ENCODE results near the gene PQBP1. TPM values are rescaled to one million over a fixed set of nuclear protein-coding genes. Genes with fewer than 3 reads are reported as not detected.

The PQBP1 gene
- total RNA-seq, 1 donor from 2014 or later: 101 TPM

DNA sequence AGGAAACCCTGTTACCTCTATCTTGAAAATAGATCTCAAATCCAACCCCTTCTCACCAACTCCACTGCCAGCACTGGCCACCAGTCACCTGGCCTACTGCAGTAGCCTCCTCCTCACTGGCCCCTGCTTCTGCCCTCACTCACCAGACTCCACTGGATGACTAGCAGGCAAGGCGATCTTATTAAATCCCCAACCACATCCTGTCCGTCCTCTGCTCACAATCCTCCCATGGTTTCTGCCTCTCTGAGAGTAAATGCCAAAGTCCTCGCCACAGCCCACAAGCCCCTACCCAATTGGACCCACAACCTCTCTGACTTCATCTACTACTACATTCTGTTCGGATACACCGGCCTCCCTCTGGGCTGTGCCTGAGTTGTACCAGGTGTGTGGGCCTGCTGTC is 26.5 kb downstream of the PQBP1 start:
- H3K9me3 ChIP-seq (ENCODE audit: insufficient read depth, low read depth, low read length): no peaks in the 10 kb centered on the region

DNA sequence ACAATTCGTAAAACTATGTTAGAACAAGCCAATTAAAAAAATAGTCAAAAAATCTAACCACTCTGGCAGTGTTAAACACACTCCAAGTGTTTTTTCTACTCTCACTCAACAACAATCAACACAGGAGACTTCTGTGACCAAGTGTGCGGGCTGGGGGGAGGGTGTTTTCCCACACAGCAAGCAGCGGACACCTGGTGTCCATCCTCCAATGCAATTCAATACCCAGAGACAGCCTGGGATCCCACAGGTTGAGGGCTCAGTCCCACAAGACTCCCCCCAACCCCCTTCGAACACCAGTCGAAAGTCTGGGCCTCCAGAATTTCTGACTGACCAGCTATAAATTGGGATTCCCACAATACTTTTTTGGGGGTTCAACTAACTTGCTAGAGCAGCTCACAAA is 29.4 kb downstream of the PQBP1 start:
- Mint-ChIP-seq H3K27me3 (ENCODE audit: low read depth, unreplicated experiment) (no peaks in the 10 kb centered on the region), H3K4me3 (ENCODE audit: unreplicated experiment) (peak overlapping the region; percentile 14)
- no peak for FAIRE-seq

More for the DNA sequence above, 26.5 kb downstream of the PQBP1 start:
- no peak for DNase-seq (ENCODE audit: low read depth)
- H3K36me3 ChIP-seq (ENCODE audit: insufficient read depth, low read length): peaks cover 6% of the 10 kb centered on the region
- Mint-ChIP-seq H3K4me1 (ENCODE audit: low read depth, unreplicated experiment) (peaks cover 11% of the 10 kb centered on the region), H3K4me3 (ENCODE audit: unreplicated experiment) (no peak overlapping the region), H3K9me3 (ENCODE audit: unreplicated experiment) (no peaks in the 10 kb centered on the region), H3K27me3 (ENCODE audit: low read depth, unreplicated experiment) (no peaks in the 10 kb centered on the region), H3K27ac (ENCODE audit: unreplicated experiment) (no peak overlapping the region), H3K36me3 (ENCODE audit: low read depth, unreplicated experiment) (peaks cover 8% of the 10 kb centered on the region)
- no peak overlapping the region for H3K4me2 ChIP-seq (ENCODE audit: low read length)
- H2AFZ ChIP-seq (ENCODE audit: low read depth, low read length): no peak overlapping the region
- H3K9ac ChIP-seq (ENCODE audit: low read length): no peak overlapping the region
- H3K4me1 ChIP-seq (ENCODE audit: insufficient read depth, low read length): peaks cover 10% of the 10 kb centered on the region
- peaks cover 4% of the 10 kb centered on the region for H3K79me2 ChIP-seq (ENCODE audit: insufficient read depth, low read length)
- H4K20me1 ChIP-seq (ENCODE audit: insufficient read depth, low read length): peaks cover 20% of the 10 kb centered on the region
- H3K27ac ChIP-seq (ENCODE audit: low read depth, low read length): no peak overlapping the region
- FAIRE-seq: no peak
- no peak for TF ChIP-seq EZH2 (IDR thresholded peaks at IDR 0.05; ENCODE audit: insufficient read depth, low read length)
- TF ChIP-seq, protein P1, sequence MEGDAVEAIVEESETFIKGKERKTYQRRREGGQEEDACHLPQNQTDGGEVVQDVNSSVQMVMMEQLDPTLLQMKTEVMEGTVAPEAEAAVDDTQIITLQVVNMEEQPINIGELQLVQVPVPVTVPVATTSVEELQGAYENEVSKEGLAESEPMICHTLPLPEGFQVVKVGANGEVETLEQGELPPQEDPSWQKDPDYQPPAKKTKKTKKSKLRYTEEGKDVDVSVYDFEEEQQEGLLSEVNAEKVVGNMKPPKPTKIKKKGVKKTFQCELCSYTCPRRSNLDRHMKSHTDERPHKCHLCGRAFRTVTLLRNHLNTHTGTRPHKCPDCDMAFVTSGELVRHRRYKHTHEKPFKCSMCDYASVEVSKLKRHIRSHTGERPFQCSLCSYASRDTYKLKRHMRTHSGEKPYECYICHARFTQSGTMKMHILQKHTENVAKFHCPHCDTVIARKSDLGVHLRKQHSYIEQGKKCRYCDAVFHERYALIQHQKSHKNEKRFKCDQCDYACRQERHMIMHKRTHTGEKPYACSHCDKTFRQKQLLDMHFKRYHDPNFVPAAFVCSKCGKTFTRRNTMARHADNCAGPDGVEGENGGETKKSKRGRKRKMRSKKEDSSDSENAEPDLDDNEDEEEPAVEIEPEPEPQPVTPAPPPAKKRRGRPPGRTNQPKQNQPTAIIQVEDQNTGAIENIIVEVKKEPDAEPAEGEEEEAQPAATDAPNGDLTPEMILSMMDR (IDR thresholded peaks at IDR 0.05; ENCODE audit: insufficient read depth, low read depth, low read length): no peak
- H3K27me3 ChIP-seq (ENCODE audit: insufficient read depth, low read length): no peaks in the 10 kb centered on the region
- H3K4me3 ChIP-seq (ENCODE audit: insufficient read depth, low read depth, low read length): no peak overlapping the region

More for the DNA sequence above, 29.4 kb downstream of the PQBP1 start:
- no peak overlapping the region for H3K27ac Mint-ChIP-seq (ENCODE audit: unreplicated experiment)
- TF ChIP-seq, protein P1 (IDR thresholded peaks at IDR 0.05; ENCODE audit: insufficient read depth, low read depth, low read length): no peak
- no peak for TF ChIP-seq EZH2 (IDR thresholded peaks at IDR 0.05; ENCODE audit: insufficient read depth, low read length)
- Histone ChIP-seq H3K4me1 (ENCODE audit: insufficient read depth, low read length) (no peaks in the 10 kb centered on the region), H3K79me2 (ENCODE audit: insufficient read depth, low read length) (peaks cover 4% of the 10 kb centered on the region), H3K4me3 (ENCODE audit: insufficient read depth, low read depth, low read length) (no peak overlapping the region), H3K27me3 (ENCODE audit: insufficient read depth, low read length) (no peaks in the 10 kb centered on the region), H3K4me2 (ENCODE audit: low read length) (no peak overlapping the region), H3K36me3 (ENCODE audit: insufficient read depth, low read length) (peaks cover 6% of the 10 kb centered on the region), H2AFZ (ENCODE audit: low read depth, low read length) (no peak overlapping the region), H4K20me1 (ENCODE audit: insufficient read depth, low read length) (peaks cover 8% of the 10 kb centered on the region), H3K9ac (ENCODE audit: low read length) (no peak overlapping the region), H3K9me3 (ENCODE audit: insufficient read depth, low read depth, low read length) (no peaks in the 10 kb centered on the region), H3K27ac (ENCODE audit: low read depth, low read length) (no peak overlapping the region)
- peaks cover 5% of the 10 kb centered on the region for H3K4me1 Mint-ChIP-seq (ENCODE audit: low read depth, unreplicated experiment)
- no peak for DNase-seq (ENCODE audit: low read depth)
- H3K9me3 Mint-ChIP-seq (ENCODE audit: unreplicated experiment): no peaks in the 10 kb centered on the region
- H3K36me3 Mint-ChIP-seq (ENCODE audit: low read depth, unreplicated experiment): peaks cover 8% of the 10 kb centered on the region

Data from astrocyte (in vitro differentiated cells and primary cell).